Measurements from ENCODE around the gene GTPBP4.

DNA sequence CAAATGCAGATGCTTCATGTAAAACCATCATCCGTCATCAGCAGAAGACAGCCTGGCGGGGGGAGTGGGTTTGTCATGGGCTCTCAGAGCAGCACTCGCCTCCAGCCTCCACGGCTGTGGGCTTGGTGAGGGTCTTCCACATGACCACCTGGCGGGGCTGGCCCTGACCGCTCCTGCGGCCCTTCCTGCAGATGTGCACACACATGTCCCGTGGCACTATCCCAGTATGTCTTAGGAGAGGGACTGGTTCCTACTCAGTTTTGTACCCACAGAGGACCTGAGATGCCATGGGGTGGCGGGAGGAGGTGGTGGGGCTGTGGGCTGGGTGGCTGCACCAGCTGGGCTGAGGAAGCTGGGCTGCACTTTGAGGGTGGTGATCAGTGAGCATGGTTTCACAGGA lies 32.7 kb downstream of the GTPBP4 start:
- TF ChIP-seq PATZ1 (CRISPR knock-in tag; IDR thresholded peaks at IDR 0.05; ENCODE audit: borderline replicate concordance) (no peak), ESRRG (CRISPR knock-in tag; IDR thresholded peaks at IDR 0.05) (no peak), OSR1 (CRISPR knock-in tag; IDR thresholded peaks at IDR 0.05) (no peak), ZFP3 (CRISPR knock-in tag; IDR thresholded peaks at IDR 0.05) (no peak), TCF4 (CRISPR knock-in tag; IDR thresholded peaks at IDR 0.05; ENCODE audit: borderline replicate concordance) (no peak), ZNF8 (CRISPR knock-in tag; IDR thresholded peaks at IDR 0.05) (no peak), CREB5 (CRISPR knock-in tag; IDR thresholded peaks at IDR 0.05; ENCODE audit: low read depth) (no peak), GLIS3 (CRISPR knock-in tag; IDR thresholded peaks at IDR 0.05) (no peak), TSHZ2 (CRISPR knock-in tag; IDR thresholded peaks at IDR 0.05) (no peak), ISL1 (CRISPR knock-in tag; IDR thresholded peaks at IDR 0.05) (no peak), ZNF70 (CRISPR knock-in tag; IDR thresholded peaks at IDR 0.05) (no peak), ZFP30 (CRISPR knock-in tag; IDR thresholded peaks at IDR 0.05) (no peak), RARB (CRISPR knock-in tag; IDR thresholded peaks at IDR 0.05) (no peak)

Data from SK-N-SH treated with all-trans-retinoic acid at 6 μM for 48 hours (cell line).